ENCODE measurements around the gene MYH11.

DNA sequence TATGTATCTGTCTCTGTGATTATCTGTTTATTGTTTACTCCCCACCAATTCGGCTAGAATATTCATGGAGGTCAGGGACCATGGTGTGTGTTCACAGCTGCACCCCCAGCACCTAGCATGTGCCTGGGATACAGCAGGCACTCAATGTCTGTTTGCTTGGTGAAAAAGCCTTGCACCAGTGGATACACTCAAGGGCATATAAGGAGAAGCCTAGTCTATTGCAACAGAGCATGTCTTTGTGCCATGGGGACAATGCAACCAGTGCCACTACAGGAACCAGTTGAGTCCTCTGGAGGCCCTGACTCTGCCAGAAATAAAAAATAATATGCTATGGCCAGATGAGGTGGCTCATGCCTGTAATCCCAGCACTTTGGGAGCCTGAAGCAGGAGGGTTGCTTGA, 113.2 kb downstream of the MYH11 start:
- TF ChIP-seq ZNF274 (IDR thresholded peaks at IDR 0.05; ENCODE audit: low read depth, low read length), result no peak
- no peak for TF ChIP-seq YY1 (IDR thresholded peaks at IDR 0.05; ENCODE audit: insufficient read depth, insufficient read length)
- TF ChIP-seq SUZ12 (IDR thresholded peaks at IDR 0.05; ENCODE audit: extremely low read depth, insufficient read depth, insufficient read length), result no peak
